ENCODE measurements around the gene KRT25. TPM values are rescaled to one million over a fixed set of nuclear protein-coding genes. Genes with fewer than 3 reads are reported as not detected.

The KRT25 gene
- total and polyA plus RNA-seq, 7 donors, result 0.36 TPM; not detected in 6

DNA sequence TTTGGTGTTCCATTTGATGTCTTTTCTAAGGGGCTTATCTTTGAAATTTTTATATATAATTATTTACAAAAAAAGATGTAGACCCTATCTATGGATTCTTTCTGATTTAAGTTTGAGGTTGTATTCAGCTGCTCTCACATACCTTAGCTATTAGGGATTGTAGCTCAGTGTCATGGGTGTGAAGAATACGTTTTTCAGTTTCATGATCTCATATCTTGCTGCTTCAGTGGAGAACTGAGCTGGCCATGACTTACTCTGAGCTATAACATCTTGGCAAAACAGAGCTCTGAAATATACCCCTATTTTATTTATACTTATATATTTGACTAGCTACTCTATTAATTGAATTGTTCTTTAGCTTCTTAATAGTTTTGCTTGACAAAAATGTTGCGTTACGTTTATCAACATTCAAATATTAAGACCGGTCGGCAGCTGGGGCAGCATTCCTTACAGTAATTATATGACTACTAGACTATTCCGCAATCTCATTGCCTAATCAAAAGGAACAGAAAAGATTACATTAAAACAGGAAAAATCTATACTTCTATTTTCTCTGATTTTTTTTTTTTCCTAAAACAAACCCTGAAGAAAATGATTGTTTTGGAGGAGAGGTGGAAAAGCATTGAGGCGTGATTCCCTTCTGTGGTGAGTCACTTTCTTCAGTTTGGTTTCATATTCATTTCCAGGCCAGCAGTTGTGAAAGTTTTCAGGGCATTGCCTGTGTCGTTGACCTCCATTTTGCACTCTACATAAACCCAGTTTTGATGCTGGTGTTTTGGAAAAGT lies 27.5 kb downstream of the KRT25 start:
- 69 to 76% methylated on average over 8 of the region's 8 CpGs for WGBS, 2 donors
- no peak overlapping the region for H3K4me3 ChIP-seq
- no peaks in the 10 kb centered on the region for H3K9me3 ChIP-seq
- H3K27me3 ChIP-seq, result peaks cover 0 to 9% (median 0%) of the 10 kb centered on the region in 3 donors
- no peak for TF ChIP-seq EP300 (IDR thresholded peaks at IDR 0.05)
- TF ChIP-seq, protein P1, sequence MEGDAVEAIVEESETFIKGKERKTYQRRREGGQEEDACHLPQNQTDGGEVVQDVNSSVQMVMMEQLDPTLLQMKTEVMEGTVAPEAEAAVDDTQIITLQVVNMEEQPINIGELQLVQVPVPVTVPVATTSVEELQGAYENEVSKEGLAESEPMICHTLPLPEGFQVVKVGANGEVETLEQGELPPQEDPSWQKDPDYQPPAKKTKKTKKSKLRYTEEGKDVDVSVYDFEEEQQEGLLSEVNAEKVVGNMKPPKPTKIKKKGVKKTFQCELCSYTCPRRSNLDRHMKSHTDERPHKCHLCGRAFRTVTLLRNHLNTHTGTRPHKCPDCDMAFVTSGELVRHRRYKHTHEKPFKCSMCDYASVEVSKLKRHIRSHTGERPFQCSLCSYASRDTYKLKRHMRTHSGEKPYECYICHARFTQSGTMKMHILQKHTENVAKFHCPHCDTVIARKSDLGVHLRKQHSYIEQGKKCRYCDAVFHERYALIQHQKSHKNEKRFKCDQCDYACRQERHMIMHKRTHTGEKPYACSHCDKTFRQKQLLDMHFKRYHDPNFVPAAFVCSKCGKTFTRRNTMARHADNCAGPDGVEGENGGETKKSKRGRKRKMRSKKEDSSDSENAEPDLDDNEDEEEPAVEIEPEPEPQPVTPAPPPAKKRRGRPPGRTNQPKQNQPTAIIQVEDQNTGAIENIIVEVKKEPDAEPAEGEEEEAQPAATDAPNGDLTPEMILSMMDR (IDR thresholded peaks at IDR 0.05), result no peak
- no peak for TF ChIP-seq POLR2AphosphoS5 (IDR thresholded peaks at IDR 0.05)
- no peak for TF ChIP-seq POLR2A (IDR thresholded peaks at IDR 0.05)
- no peak for DNase-seq
- no peaks in the 10 kb centered on the region for H3K36me3 ChIP-seq
- no peaks in the 10 kb centered on the region for H3K4me1 ChIP-seq
- intact Hi-C loops (cut with DNase I), result no loop called here
- H3K27ac ChIP-seq, result no peak overlapping the region

DNA sequence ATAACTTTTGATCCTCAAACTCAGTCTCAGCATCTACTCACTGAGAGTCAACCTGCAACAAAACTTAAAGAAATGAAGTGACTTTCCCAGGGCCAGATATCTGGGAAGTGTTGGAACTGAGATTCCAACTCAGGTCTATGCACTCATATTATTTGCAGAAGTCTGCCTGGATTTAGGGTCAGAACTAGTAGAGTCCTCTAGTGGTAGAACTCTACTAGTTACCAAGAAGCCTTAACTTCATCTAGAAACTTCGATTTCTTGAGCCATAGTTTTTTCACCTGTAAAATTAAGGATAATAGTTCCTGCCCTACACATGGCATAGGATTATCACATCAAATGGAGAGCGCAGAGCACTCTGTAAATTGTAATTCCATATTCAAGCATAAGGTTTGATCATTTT lies 28.2 kb downstream of the KRT25 start:
- TF ChIP-seq, protein P1 (IDR thresholded peaks at IDR 0.05), result no peak
- TF ChIP-seq POLR2A (IDR thresholded peaks at IDR 0.05) (no peak), POLR2AphosphoS5 (IDR thresholded peaks at IDR 0.05) (no peak), EP300 (IDR thresholded peaks at IDR 0.05) (no peak)
- Histone ChIP-seq H3K27ac (no peak overlapping the region), H3K9me3 (no peaks in the 10 kb centered on the region), H3K4me1 (no peaks in the 10 kb centered on the region), H3K27me3 (peaks cover 0 to 9% (median 0%) of the 10 kb centered on the region in 3 donors), H3K4me3 (no peak overlapping the region), H3K36me3 (no peaks in the 10 kb centered on the region)
- WGBS, 2 donors, result 62 to 65% methylated on average over 2 of the region's 2 CpGs
- no peak for DNase-seq
- intact Hi-C loops (cut with DNase I), result no loop called here

GRCh38 chr17:40724656-40725055 lies 30.5 kb downstream of the KRT25 start:
- 69 to 80% methylated on average over 1 of the region's 1 CpG for WGBS, 2 donors
- no peaks in the 10 kb centered on the region for H3K36me3 ChIP-seq
- no peak for TF ChIP-seq POLR2AphosphoS5 (IDR thresholded peaks at IDR 0.05)
- TF ChIP-seq, protein P1 (IDR thresholded peaks at IDR 0.05), result no peak
- no peak for TF ChIP-seq POLR2A (IDR thresholded peaks at IDR 0.05)
- TF ChIP-seq EP300 (IDR thresholded peaks at IDR 0.05), result no peak
- H3K27me3 ChIP-seq, result peaks cover 0 to 9% (median 0%) of the 10 kb centered on the region in 3 donors
- no peak overlapping the region for H3K27ac ChIP-seq
- H3K4me1 ChIP-seq, result no peaks in the 10 kb centered on the region
- H3K9me3 ChIP-seq, result no peaks in the 10 kb centered on the region
- intact Hi-C loops (cut with DNase I), result no loop called here
- DNase-seq, result no peak
- no peak overlapping the region for H3K4me3 ChIP-seq

GRCh38 chr17:40722241-40722640 lies 32.9 kb downstream of the KRT25 start:
- intact Hi-C loops (cut with DNase I), result no loop called here
- H3K27ac ChIP-seq, result peak overlapping the region in 1 of 4 donors; percentile 27
- H3K36me3 ChIP-seq, result no peaks in the 10 kb centered on the region
- no peak for DNase-seq
- no peaks in the 10 kb centered on the region for H3K9me3 ChIP-seq
- WGBS, 2 donors, result 66 to 69% methylated on average over 1 of the region's 1 CpG
- H3K4me1 ChIP-seq, result no peaks in the 10 kb centered on the region
- H3K4me3 ChIP-seq, result no peak overlapping the region
- H3K27me3 ChIP-seq, result peaks cover 0 to 9% (median 0%) of the 10 kb centered on the region in 3 donors
- no peak for TF ChIP-seq POLR2AphosphoS5 (IDR thresholded peaks at IDR 0.05)
- TF ChIP-seq, protein P1 (IDR thresholded peaks at IDR 0.05), result no peak
- no peak for TF ChIP-seq POLR2A (IDR thresholded peaks at IDR 0.05)
- no peak for TF ChIP-seq EP300 (IDR thresholded peaks at IDR 0.05)

Measured in sigmoid colon (tissue), 7 donors.